PFSK-1 (cell line): ENCODE results near the gene CACNA1D.

ENCODE experiments used
- FOXP2 ChIP-seq: optimal IDR thresholded peaks from 2 replicates; pipeline ENCODE3; 2011; ENCODE audit warnings: borderline replicate concordance, control low read depth, inconsistent platforms; ENCODE audit not compliant: insufficient read depth; ENCODE audit errors: extremely low read length, extremely low read depth
- POLR2AphosphoS5 ChIP-seq: IDR thresholded peaks from 2 replicates; pipeline ENCODE4 v1.6.1; 2012; ENCODE audit warnings: low read depth, mild to moderate bottlenecking, control low read depth, low read length, moderate library complexity
- SIN3A ChIP-seq: IDR thresholded peaks from 2 replicates; pipeline ENCODE4 v1.6.1; 2012; ENCODE audit warnings: mild to moderate bottlenecking, low read length, moderate library complexity, borderline replicate concordance; ENCODE audit not compliant: insufficient read depth
- TAF1 ChIP-seq: IDR thresholded peaks from 2 replicates; pipeline ENCODE4 v1.6.1; 2012; ENCODE audit warnings: low read length, control low read depth, borderline replicate concordance; ENCODE audit not compliant: insufficient read depth
- TF ChIP-seq, protein P1 (sequence below), 2 experiments: IDR thresholded peaks; 2 replicates each; pipeline versions ENCODE4 v1.6.1 to v1.8.0; 2011 to 2012; ENCODE audit warnings: low read depth in 2 of 2, low read length in 2 of 2, control low read depth in 1 of 2, inconsistent platforms in 1 of 2, mild to moderate bottlenecking in 1 of 2, moderate library complexity in 1 of 2; ENCODE audit not compliant: insufficient read depth in 1 of 2

- no peak for TF ChIP-seq TAF1
- no peak for TF ChIP-seq POLR2AphosphoS5
- TF ChIP-seq, protein P1, sequence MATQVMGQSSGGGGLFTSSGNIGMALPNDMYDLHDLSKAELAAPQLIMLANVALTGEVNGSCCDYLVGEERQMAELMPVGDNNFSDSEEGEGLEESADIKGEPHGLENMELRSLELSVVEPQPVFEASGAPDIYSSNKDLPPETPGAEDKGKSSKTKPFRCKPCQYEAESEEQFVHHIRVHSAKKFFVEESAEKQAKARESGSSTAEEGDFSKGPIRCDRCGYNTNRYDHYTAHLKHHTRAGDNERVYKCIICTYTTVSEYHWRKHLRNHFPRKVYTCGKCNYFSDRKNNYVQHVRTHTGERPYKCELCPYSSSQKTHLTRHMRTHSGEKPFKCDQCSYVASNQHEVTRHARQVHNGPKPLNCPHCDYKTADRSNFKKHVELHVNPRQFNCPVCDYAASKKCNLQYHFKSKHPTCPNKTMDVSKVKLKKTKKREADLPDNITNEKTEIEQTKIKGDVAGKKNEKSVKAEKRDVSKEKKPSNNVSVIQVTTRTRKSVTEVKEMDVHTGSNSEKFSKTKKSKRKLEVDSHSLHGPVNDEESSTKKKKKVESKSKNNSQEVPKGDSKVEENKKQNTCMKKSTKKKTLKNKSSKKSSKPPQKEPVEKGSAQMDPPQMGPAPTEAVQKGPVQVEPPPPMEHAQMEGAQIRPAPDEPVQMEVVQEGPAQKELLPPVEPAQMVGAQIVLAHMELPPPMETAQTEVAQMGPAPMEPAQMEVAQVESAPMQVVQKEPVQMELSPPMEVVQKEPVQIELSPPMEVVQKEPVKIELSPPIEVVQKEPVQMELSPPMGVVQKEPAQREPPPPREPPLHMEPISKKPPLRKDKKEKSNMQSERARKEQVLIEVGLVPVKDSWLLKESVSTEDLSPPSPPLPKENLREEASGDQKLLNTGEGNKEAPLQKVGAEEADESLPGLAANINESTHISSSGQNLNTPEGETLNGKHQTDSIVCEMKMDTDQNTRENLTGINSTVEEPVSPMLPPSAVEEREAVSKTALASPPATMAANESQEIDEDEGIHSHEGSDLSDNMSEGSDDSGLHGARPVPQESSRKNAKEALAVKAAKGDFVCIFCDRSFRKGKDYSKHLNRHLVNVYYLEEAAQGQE (IDR thresholded peaks at IDR 0.05; ENCODE audit: insufficient read depth in 1 of 2, low read depth in 2 of 2, low read length in 2 of 2) = no peak
- TF ChIP-seq SIN3A = no peak
- no peak for TF ChIP-seq FOXP2
These were observed 5.9 kb downstream of the CACNA1D start for GRCh38 chr3:53500165-53500777.
